GM20000 (cell line): ENCODE measurements around the gene ENG.
A peak's percentile ranks its signal among the peaks of the same experiment; 100 is the strongest.

ENCODE experiments used
- DNase-seq: peaks from one replicate; pipeline ENCODE4 v3.0.0; 2012; ENCODE audit warnings: low spot score
- TF ChIP-seq, protein P1 (sequence below): IDR thresholded peaks from 2 replicates; pipeline ENCODE4 v1.5.1; 2012; ENCODE audit warnings: mild to moderate bottlenecking, control low read depth; ENCODE audit errors: extremely low read depth, missing control alignments

Gene ENG

DNA sequence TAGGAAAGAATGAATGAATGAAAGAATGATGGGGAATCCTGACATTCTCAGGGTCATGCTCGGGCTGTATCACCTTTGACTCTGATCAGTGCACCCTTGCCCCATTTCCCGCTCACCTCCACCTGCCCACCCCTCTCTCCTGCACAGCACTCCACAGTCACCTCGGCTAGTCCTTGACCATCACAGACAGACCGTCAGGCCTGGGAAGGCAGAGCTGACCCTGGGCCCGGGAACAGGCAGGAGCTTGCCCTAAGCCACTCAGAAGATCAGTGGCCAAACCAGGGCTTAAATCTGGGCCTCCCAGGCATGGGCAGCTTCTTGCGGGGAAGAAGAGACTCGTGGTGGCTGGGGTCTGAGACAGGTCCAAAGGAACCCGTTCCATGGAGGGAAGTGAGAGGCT is 41.4 kb upstream of the ENG start:
- TF ChIP-seq, protein P1, sequence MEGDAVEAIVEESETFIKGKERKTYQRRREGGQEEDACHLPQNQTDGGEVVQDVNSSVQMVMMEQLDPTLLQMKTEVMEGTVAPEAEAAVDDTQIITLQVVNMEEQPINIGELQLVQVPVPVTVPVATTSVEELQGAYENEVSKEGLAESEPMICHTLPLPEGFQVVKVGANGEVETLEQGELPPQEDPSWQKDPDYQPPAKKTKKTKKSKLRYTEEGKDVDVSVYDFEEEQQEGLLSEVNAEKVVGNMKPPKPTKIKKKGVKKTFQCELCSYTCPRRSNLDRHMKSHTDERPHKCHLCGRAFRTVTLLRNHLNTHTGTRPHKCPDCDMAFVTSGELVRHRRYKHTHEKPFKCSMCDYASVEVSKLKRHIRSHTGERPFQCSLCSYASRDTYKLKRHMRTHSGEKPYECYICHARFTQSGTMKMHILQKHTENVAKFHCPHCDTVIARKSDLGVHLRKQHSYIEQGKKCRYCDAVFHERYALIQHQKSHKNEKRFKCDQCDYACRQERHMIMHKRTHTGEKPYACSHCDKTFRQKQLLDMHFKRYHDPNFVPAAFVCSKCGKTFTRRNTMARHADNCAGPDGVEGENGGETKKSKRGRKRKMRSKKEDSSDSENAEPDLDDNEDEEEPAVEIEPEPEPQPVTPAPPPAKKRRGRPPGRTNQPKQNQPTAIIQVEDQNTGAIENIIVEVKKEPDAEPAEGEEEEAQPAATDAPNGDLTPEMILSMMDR: no peak
- DNase-seq: no peak

DNA sequence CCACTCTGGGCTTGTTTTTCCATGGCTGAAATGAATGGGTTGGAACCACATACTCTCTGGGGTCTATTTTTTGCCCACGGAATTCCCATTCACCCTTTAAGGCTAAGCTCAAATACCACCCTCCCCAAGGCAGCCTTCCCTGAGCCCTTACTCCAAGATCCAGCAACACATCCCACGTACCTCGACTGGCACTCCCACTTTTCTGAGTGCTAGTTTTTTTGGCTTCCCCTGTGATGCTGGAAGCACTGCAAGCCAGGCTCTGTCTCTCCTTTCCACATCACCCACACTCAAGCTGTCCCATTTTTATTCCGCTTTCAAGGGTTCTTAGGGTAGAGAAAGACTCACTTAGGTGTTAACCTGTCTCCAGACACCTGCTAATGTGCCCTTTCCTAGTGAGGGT is 38.9 kb upstream of the ENG start:
- TF ChIP-seq, protein P1: no peak
- no peak for DNase-seq

DNA sequence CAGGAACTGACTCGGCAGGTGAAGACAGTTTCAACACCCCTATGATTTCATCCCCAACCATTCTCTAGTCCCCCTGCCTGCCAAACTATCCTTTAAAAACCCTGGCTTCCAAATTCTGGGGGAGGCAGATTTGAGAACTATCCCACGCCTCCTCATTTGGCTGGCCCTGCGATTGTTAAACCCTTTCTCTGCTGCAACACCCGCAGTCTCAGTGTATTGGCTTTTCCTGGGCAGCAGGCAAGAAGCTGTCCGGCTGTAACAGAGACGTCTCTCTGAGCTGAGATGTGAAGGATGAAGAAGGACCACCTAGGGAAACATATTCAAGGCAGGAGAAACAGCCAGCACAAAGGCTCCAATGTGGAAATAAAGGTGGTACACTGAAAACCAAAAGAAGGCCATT is 38.4 kb upstream of the ENG start:
- no peak for DNase-seq
- TF ChIP-seq, protein P1: no peak

DNA sequence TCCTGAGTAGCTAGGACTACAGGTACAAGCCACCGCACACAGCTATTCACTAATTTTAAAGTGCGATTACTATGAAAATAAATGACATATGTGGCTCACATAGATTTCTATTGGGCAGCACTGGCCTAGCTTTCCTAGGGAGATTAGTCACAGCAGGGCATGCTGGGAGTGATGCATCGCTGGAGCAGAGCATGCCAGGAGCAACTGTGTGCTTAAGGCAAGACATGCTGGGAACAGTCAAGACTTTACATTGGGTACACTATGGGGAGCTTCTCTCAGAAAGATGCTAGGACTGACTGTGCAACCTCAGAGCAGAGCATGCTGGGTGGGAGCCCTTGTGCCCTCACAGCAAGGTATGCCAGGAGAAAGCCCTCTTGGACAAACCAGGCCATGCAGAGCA is 35.6 kb upstream of the ENG start:
- TF ChIP-seq, protein P1: no peak
- no peak for DNase-seq

DNA sequence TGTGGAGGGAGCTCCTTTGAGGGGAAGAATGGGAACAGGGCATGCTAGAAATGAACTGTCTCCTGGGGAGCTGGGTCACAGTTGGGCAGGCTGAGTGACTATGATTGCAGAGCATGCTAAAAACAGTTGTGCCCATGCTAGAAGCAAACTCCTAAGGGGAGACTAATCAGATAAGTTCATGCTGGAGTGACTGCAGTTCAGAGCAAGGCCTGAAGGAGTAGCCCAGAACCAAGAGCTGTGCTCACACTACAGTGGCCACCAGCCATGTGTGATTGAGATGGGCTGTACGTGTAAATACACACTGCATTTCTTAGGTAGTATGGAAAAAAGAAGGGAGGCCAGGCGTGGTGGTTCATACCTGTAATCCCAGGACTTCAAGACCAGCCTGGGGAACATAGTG is 33.3 kb upstream of the ENG start:
- TF ChIP-seq, protein P1: no peak
- no peak for DNase-seq

DNA sequence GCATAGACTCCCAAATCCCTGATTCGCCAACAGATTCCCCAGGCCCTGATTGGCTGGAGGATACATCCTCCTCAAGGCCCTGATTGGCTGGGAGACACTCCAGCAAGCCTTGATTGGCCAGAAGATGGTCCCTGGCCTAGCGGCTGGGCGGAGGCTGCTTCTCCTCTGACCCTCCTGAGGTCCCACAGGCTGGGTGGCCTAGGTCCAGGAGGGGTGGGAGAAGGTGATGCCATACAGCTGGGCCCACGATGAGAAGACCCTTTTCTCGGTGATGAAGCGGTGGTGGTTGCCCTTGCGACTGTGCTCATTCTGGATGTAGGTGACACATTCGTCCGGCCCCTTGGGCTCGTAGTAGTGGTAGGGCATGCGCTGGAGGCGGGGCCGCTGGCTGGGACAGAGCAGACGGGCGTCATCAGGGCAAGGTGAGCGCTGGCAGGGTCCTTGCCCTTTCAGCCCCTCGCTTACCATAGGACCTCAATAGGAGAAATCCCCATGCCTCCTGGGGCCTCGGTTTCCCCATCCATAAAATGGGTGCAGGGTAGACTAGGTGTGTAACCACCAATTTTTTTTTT is 32.0 kb upstream of the ENG start:
- DNase-seq: peak; percentile 14
- TF ChIP-seq, protein P1: no peak

DNA sequence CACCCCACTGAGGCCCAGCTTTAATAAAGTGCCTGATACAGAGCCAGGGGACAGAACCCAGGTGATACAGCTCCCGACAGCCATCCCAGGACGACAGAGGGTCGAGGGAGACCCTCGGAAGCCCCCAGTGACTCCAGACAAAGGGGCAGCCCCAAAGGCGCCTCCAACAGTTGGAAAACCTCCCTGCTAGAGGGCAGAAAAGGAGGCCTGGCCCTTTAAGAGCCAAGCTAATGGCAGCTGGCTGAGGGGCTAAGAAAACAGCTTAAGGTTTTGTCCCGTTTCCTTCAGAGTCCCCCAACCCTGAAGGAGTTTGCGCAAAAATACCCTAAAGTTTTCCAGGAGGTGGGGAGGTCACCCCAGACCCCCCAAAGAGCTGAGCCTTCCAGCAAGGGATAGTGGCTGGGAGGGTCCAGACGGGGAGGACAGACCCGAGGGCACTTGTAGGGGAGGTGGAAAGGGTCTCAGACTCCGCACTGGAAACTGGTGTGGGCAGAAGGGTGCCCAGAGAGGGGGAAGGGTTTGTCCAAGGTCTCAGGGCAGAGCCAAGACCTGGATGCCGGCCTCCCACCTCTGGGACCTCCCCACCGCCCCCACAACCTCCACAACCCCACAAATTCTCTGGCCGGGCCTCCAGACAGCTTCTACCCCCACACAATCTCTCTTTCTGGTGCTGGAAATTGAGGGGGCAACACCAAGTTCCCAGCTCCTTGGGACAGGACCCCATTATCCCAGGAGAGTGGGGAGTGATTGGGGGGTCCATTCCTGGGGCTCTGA is 31.2 kb upstream of the ENG start:
- TF ChIP-seq, protein P1: no peak
- no peak for DNase-seq
